K562 (cell line): ENCODE results near the gene CYP17A1. TPM values are rescaled to one million over a fixed set of nuclear protein-coding genes. Genes with fewer than 3 reads are reported as not detected.
A peak's percentile ranks its signal among the peaks of the same experiment; 100 is the strongest.

Source experiments
- C11orf30 ChIP-seq: fragments of 450-650 bp; IDR thresholded peaks from 2 replicates; pipeline ENCODE4 v1.6.1; 2016; ENCODE audit warnings: low read depth, mild to moderate bottlenecking
- MAFG ChIP-seq: fragments of 450-650 bp; conservative IDR thresholded peaks from 2 replicates; pipeline ENCODE4 v1.6.1; 2016; ENCODE audit warnings: missing genetic modification characterization, missing compliant biosample characterization
- ZNF316 ChIP-seq: fragments of 450-650 bp; IDR thresholded peaks from 2 replicates; pipeline ENCODE4 v1.6.1; 2016
- ZNF407 ChIP-seq: fragments of 450-650 bp; IDR thresholded peaks from 2 replicates; pipeline ENCODE4 v1.6.1; 2016; ENCODE audit warnings: low read depth
- polyA plus RNA-seq, 8 experiments: library from polyadenylated mRNA; depleted of rRNA in 4 of 8; stranded (reverse) in 5 of 8; unstranded in 3 of 8; fragments of >200 nt; fragmentation: Nextera tagmentation in 2 of 8; fragmentation: Illumina TruSeq in 1 of 8; extraction: Ambion mirVana in 2 of 8; extraction: Trizol in 1 of 8; gene quantifications; 2 replicates each; pipeline versions ENCODE4 v1.2.1 to v1.2.3, GENCODE V29; 2011 to 2014; ENCODE audit warnings: inconsistent platforms in 1 of 8, missing spikeins in 1 of 8
- total RNA-seq, 7 experiments: library from RNA; depleted of rRNA in 6 of 7; stranded (reverse); fragments of >200 nt in 6 of 7; fragmentation: Illumina TruSeq in 2 of 7; extraction: Trizol in 2 of 7; gene quantifications; 2 replicates each; pipeline versions ENCODE4 v1.2.1 to v1.2.3, GENCODE V29; 2011 to 2021; ENCODE audit warnings: low replicate concordance in 1 of 7

The CYP17A1 gene
- total and polyA plus RNA-seq, 9 of the 15 experiments (the other 6 are each of a cell fraction or from before 2014, with no cell fraction given): 2.3 TPM; not detected in 8

- no peak for TF ChIP-seq ZNF407
- peak; percentile 81 for TF ChIP-seq ZNF316
- TF ChIP-seq C11orf30: peak; percentile 69
- TF ChIP-seq MAFG (tag): peak; percentile 25; the same call in 1 of the 2 replicates
- TF ChIP-seq, all 486 proteins: peak for 8
Observed at GRCh38 chr10:102796407-102797176, 40.6 kb downstream of the CYP17A1 start (continued).
